ENCODE measurements around the gene PDILT. TPM values are rescaled to one million over a fixed set of nuclear protein-coding genes. Genes with fewer than 3 reads are reported as not detected.
"Not testable (repeated sequence)": the region's sequence is repeated elsewhere in the genome, so short reads cannot be mapped to it uniquely, and the experiment has no call there.

Gene PDILT
- total and polyA plus RNA-seq, 11 donors, result not detected

GRCh38 chr16:20316715-20317114 is 87.8 kb downstream of the PDILT start:
- Histone ChIP-seq H3K9me3 (peaks cover 0 to 1% (median 0%) of the 10 kb centered on the region in 12 donors), H3K27ac (no peak overlapping the region), H3K27me3 (peaks cover 0 to 20% (median 0%) of the 10 kb centered on the region in 9 donors), H3K4me3 (no peak overlapping the region), H3K36me3 (no peaks in the 10 kb centered on the region), H3K4me1 (no peaks in the 10 kb centered on the region)
- TF ChIP-seq, protein P1, sequence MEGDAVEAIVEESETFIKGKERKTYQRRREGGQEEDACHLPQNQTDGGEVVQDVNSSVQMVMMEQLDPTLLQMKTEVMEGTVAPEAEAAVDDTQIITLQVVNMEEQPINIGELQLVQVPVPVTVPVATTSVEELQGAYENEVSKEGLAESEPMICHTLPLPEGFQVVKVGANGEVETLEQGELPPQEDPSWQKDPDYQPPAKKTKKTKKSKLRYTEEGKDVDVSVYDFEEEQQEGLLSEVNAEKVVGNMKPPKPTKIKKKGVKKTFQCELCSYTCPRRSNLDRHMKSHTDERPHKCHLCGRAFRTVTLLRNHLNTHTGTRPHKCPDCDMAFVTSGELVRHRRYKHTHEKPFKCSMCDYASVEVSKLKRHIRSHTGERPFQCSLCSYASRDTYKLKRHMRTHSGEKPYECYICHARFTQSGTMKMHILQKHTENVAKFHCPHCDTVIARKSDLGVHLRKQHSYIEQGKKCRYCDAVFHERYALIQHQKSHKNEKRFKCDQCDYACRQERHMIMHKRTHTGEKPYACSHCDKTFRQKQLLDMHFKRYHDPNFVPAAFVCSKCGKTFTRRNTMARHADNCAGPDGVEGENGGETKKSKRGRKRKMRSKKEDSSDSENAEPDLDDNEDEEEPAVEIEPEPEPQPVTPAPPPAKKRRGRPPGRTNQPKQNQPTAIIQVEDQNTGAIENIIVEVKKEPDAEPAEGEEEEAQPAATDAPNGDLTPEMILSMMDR (IDR thresholded peaks at IDR 0.05), result no peak
- TF ChIP-seq POLR2A (IDR thresholded peaks at IDR 0.05), result no peak
- ATAC-seq (no peak), DNase-seq (no peak)
- 55 to 62% (median 58%) methylated on average over 5 of the region's 5 CpGs for WGBS, 4 donors
- intact Hi-C loops (cut with DNase I), result no loop called here

GRCh38 chr16:20315764-20316163 is 88.8 kb downstream of the PDILT start:
- no peak for TF ChIP-seq POLR2A (IDR thresholded peaks at IDR 0.05)
- TF ChIP-seq, protein P1 (IDR thresholded peaks at IDR 0.05), result no peak
- Histone ChIP-seq H3K4me1 (no peaks in the 10 kb centered on the region), H3K27me3 (peaks cover 0 to 20% (median 0%) of the 10 kb centered on the region in 9 donors), H3K9me3 (peaks cover 0 to 4% (median 0%) of the 10 kb centered on the region in 12 donors), H3K4me3 (no peak overlapping the region), H3K36me3 (no peaks in the 10 kb centered on the region), H3K27ac (no peak overlapping the region)
- ATAC-seq (no peak), DNase-seq (no peak)
- intact Hi-C loops (cut with DNase I), result no loop called here
- WGBS, 4 donors, result 87 to 94% (median 91%) methylated on average over 6 of the region's 6 CpGs

DNA sequence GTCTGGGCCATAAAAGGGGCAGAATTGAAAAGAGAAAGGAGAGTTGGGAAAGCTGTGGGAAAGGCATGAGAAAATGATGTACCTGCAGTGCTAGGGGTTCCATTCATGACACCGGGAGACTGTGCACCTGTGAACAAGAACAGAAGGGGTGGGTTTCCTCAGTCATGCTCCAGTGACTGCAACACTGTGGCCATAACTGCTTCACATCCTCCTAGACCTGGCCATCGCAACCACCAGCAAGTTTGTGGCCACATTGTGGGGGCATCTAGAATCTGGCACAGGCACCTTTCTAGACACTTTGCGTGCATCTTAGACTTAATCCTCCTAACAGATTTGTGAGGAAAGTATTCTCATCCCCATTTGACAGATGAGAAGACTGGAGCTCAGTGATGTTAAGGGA is 90.0 kb downstream of the PDILT start:
- DNase-seq (no peak), ATAC-seq (no peak)
- no peak overlapping the region for H3K27ac ChIP-seq
- no peak overlapping the region for H3K4me3 ChIP-seq
- peaks cover 0 to 20% (median 0%) of the 10 kb centered on the region in 9 donors for H3K27me3 ChIP-seq
- H3K9me3 ChIP-seq, result peaks cover 0 to 4% (median 0%) of the 10 kb centered on the region in 12 donors
- no peaks in the 10 kb centered on the region for H3K4me1 ChIP-seq
- TF ChIP-seq, protein P1 (IDR thresholded peaks at IDR 0.05), result no peak
- no peak for TF ChIP-seq POLR2A (IDR thresholded peaks at IDR 0.05)
- intact Hi-C loops (cut with DNase I), result no loop called here
- no peaks in the 10 kb centered on the region for H3K36me3 ChIP-seq
- WGBS, 4 donors, result 88 to 94% (median 91%) methylated on average over 3 of the region's 3 CpGs

DNA sequence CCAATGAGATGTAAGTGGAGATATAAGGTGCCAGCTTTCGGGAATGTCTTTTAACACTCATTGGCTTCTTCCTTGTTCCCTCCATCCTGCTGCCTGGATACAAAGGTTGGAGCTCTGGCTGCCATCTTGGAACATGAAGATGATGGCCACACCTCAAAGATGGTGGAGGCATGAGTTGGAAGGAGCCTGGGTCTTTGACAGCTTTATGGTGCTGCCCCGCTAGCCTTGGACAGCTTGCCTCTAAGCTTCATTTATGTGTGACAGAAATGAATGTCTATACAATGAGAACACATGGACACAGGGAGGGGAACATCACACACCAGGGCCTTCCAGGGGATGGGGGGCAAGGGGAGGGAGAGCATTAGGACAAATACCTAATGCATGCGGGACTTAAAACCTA is 90.8 kb downstream of the PDILT start:
- 85 to 91% (median 86%) methylated on average over 3 of the region's 3 CpGs for whole genome bisulfite sequencing, 4 donors
- intact Hi-C loops (cut with DNase I), result no loop called here
- Histone ChIP-seq H3K36me3 (no peaks in the 10 kb centered on the region), H3K27me3 (peaks cover 0 to 11% (median 0%) of the 10 kb centered on the region in 9 donors), H3K4me3 (no peak overlapping the region), H3K9me3 (peaks cover 0 to 4% (median 0%) of the 10 kb centered on the region in 12 donors), H3K27ac (no peak overlapping the region), H3K4me1 (no peaks in the 10 kb centered on the region)
- TF ChIP-seq POLR2A (IDR thresholded peaks at IDR 0.05), result no peak
- TF ChIP-seq, protein P1 (IDR thresholded peaks at IDR 0.05), result no peak
- ATAC-seq (no peak), DNase-seq (no peak)

DNA sequence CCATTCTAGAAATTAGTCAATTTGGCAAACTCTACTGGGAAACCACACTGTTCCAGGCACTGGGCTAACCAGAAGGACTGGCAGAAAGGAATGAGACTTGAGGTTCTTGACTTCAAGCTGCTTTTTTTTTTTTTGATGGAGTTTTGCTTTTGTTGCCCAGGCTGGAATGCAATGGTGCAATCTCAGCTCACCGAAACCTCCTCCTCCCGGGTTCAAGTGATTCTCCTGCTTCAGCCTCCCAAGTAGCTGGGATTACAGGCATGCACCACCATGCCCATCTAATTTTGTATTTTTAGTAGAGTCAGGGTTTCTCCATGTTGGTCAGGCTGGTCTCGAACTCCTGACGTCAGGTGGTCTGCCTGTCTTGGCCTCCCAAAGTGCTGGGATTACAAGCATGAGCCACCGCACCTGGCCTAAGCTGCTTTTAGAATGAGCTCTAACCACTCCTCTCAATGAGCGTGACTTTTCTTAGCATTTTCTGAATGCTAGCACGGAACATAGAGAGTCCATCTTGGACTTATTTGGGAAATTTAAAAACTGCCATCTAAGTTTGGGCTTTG is 91.9 kb downstream of the PDILT start:
- H3K4me3 ChIP-seq; intact Hi-C loops (cut with DNase I); H3K36me3 ChIP-seq; ATAC-seq; H3K9me3 ChIP-seq; H3K27ac ChIP-seq; DNase-seq; H3K4me1 ChIP-seq: not testable (repeated sequence)
- H3K27me3 ChIP-seq, result peaks cover 0 to 11% (median 0%) of the 10 kb centered on the region in 9 donors
- 85 to 91% (median 88%) methylated on average over 7 of the region's 7 CpGs for whole genome bisulfite sequencing, 4 donors
